HG02763 (cell line): ENCODE measurements around the gene F2.
"Not testable (repeated sequence)": the region's sequence is repeated elsewhere in the genome, so short reads cannot be mapped to it uniquely, and the experiment has no call there.

Experiments
- ATAC-seq: cut with Tn5 transposase; IDR thresholded peaks from one replicate; pipeline ENCODE4 v1.9.1; 2021; ENCODE audit warnings: mild to moderate bottlenecking, moderate library complexity; ENCODE audit not compliant: unreplicated experiment

Gene F2

GRCh38 chr11:46684367-46684766, 34.6 kb upstream of the F2 start:
- ATAC-seq, result no peak

GRCh38 chr11:46686886-46687795, 31.9 kb upstream of the F2 start:
- ATAC-seq, result no peak

GRCh38 chr11:46690702-46691101, 28.3 kb upstream of the F2 start:
- no peak for ATAC-seq

GRCh38 chr11:46692450-46692849, 26.6 kb upstream of the F2 start:
- ATAC-seq, result no peak

- no peak for ATAC-seq
These were observed 25.4 kb upstream of the F2 start for GRCh38 chr11:46693597-46694012.

GRCh38 chr11:46694072-46694471, 24.9 kb upstream of the F2 start:
- no peak for ATAC-seq

- no peak for ATAC-seq
These were observed 24.4 kb upstream of the F2 start for GRCh38 chr11:46694607-46695006.

- ATAC-seq, result no peak
These were observed 23.4 kb upstream of the F2 start for GRCh38 chr11:46695345-46696211.

- ATAC-seq, result no peak
These were observed 22.8 kb upstream of the F2 start for GRCh38 chr11:46696212-46696558.

GRCh38 chr11:46697303-46697702, 21.7 kb upstream of the F2 start:
- no peak for ATAC-seq

- no peak for ATAC-seq
These were observed 21.3 kb upstream of the F2 start for GRCh38 chr11:46697723-46698122.

GRCh38 chr11:46698597-46698996, 20.4 kb upstream of the F2 start:
- no peak for ATAC-seq

- ATAC-seq, result peak; percentile 88
These were observed 18.6 kb upstream of the F2 start, which contains the start of the genes ARHGAP1 and ZNF408 for GRCh38 chr11:46700241-46701077. Gene ARHGAP1 (minus strand): TSS chr11:46700619. CDS start chr11:46696107, 4,512 bp downstream. Gene ZNF408 (plus strand): TSS chr11:46701031. CDS start chr11:46701048, 17 bp downstream.

- no peak for ATAC-seq
These were observed 17.8 kb upstream of the F2 start for GRCh38 chr11:46701078-46701654.

- ATAC-seq, result no peak
These were observed 13.8 kb upstream of the F2 start for GRCh38 chr11:46705070-46705688.

- ATAC-seq, result no peak
These were observed 12.1 kb upstream of the F2 start for GRCh38 chr11:46706886-46707285.

- ATAC-seq, result not testable (repeated sequence)
These were observed 9.7 kb upstream of the F2 start for GRCh38 chr11:46709351-46709750.

GRCh38 chr11:46710821-46711269, 8.2 kb upstream of the F2 start:
- ATAC-seq, result no peak

GRCh38 chr11:46711303-46711702, 7.7 kb upstream of the F2 start:
- no peak for ATAC-seq
